SH-SY5Y (cell line): ENCODE results near the gene CLDN20.

Experiments
- GATA2 ChIP-seq: IDR thresholded peaks from 2 replicates; pipeline ENCODE4 v1.6.1; 2011; ENCODE audit warnings: mild to moderate bottlenecking, low read depth, low read length
- GATA3 ChIP-seq: IDR thresholded peaks from 2 replicates; pipeline ENCODE4 v1.6.1; 2011; ENCODE audit warnings: low read depth, mild to moderate bottlenecking, low read length, moderate library complexity

- TF ChIP-seq GATA2 = no peak
- no peak for TF ChIP-seq GATA3
Observed at GRCh38 chr6:155244434-155244833, 19.4 kb upstream of the CLDN20 start.
